ENCODE measurements around the gene TCFL5.

The TCFL5 gene

GRCh38 chr20:62839816-62840215 lies 21.8 kb downstream of the TCFL5 start:
- TF ChIP-seq SIN3A (IDR thresholded peaks at IDR 0.05; ENCODE audit: borderline replicate concordance, insufficient read depth, low read length) (no peak), TAF1 (IDR thresholded peaks at IDR 0.05; ENCODE audit: borderline replicate concordance, insufficient read depth, low read length) (no peak), REST (IDR thresholded peaks at IDR 0.05; ENCODE audit: insufficient read depth in 1 of 2, low read depth in 2 of 2, low read length in 2 of 2) (no peak), POLR2AphosphoS5 (IDR thresholded peaks at IDR 0.05; ENCODE audit: low read depth, low read length) (no peak), FOXP2 (optimal IDR thresholded peaks at IDR 0.05; ENCODE audit: borderline replicate concordance, extremely low read depth, extremely low read length, insufficient read depth) (no peak)

GRCh38 chr20:62839261-62839660 lies 22.4 kb downstream of the TCFL5 start:
- TF ChIP-seq TAF1 (IDR thresholded peaks at IDR 0.05; ENCODE audit: borderline replicate concordance, insufficient read depth, low read length) (no peak), REST (IDR thresholded peaks at IDR 0.05; ENCODE audit: insufficient read depth in 1 of 2, low read depth in 2 of 2, low read length in 2 of 2) (no peak), SIN3A (IDR thresholded peaks at IDR 0.05; ENCODE audit: borderline replicate concordance, insufficient read depth, low read length) (no peak), POLR2AphosphoS5 (IDR thresholded peaks at IDR 0.05; ENCODE audit: low read depth, low read length) (no peak), FOXP2 (optimal IDR thresholded peaks at IDR 0.05; ENCODE audit: borderline replicate concordance, extremely low read depth, extremely low read length, insufficient read depth) (no peak)

- TF ChIP-seq POLR2AphosphoS5 (IDR thresholded peaks at IDR 0.05; ENCODE audit: low read depth, low read length) (no peak), TAF1 (IDR thresholded peaks at IDR 0.05; ENCODE audit: borderline replicate concordance, insufficient read depth, low read length) (no peak), FOXP2 (optimal IDR thresholded peaks at IDR 0.05; ENCODE audit: borderline replicate concordance, extremely low read depth, extremely low read length, insufficient read depth) (no peak), SIN3A (IDR thresholded peaks at IDR 0.05; ENCODE audit: borderline replicate concordance, insufficient read depth, low read length) (no peak), REST (IDR thresholded peaks at IDR 0.05; ENCODE audit: insufficient read depth in 1 of 2, low read depth in 2 of 2, low read length in 2 of 2) (no peak)
Measured at GRCh38 chr20:62838128-62838891, 23.3 kb downstream of the TCFL5 start.

GRCh38 chr20:62837790-62838127 lies 23.9 kb downstream of the TCFL5 start:
- no peak for TF ChIP-seq POLR2AphosphoS5 (IDR thresholded peaks at IDR 0.05; ENCODE audit: low read depth, low read length)
- TF ChIP-seq TAF1 (IDR thresholded peaks at IDR 0.05; ENCODE audit: borderline replicate concordance, insufficient read depth, low read length): no peak
- TF ChIP-seq FOXP2 (optimal IDR thresholded peaks at IDR 0.05; ENCODE audit: borderline replicate concordance, extremely low read depth, extremely low read length, insufficient read depth): no peak
- no peak for TF ChIP-seq REST (IDR thresholded peaks at IDR 0.05; ENCODE audit: insufficient read depth in 1 of 2, low read depth in 2 of 2, low read length in 2 of 2)
- no peak for TF ChIP-seq SIN3A (IDR thresholded peaks at IDR 0.05; ENCODE audit: borderline replicate concordance, insufficient read depth, low read length)

Measured in PFSK-1 (cell line).